Fibroblast of lung (primary cell): ENCODE results near the gene APC2. TPM values are rescaled to one million over a fixed set of nuclear protein-coding genes. Genes with fewer than 3 reads are reported as not detected.

Experiments used
- DNase-seq, 2 donors: peaks; one replicate each; pipeline versions ENCODE4 v3.0.0 to v3.0.0-alpha.2; 2010; ENCODE audit warnings: low read depth in 2 of 2
- H2AFZ ChIP-seq: 2 replicates; pipeline ENCODE4 v1.5.1; 2012; ENCODE audit warnings: low read length, control low read depth, inconsistent platforms
- H3K27ac ChIP-seq: 2 replicates; pipeline ENCODE4 v1.5.1; 2011; ENCODE audit warnings: low read length, control low read depth; ENCODE audit not compliant: insufficient read depth
- H3K27me3 ChIP-seq: 2 replicates; pipeline ENCODE4 v1.5.1; 2011; ENCODE audit warnings: mild to moderate bottlenecking, low read length; ENCODE audit not compliant: control insufficient read depth, insufficient read depth
- H3K36me3 ChIP-seq: 2 replicates; pipeline ENCODE4 v1.5.1; 2011; ENCODE audit warnings: low read length; ENCODE audit not compliant: control insufficient read depth, insufficient read depth
- H3K4me1 ChIP-seq: 2 replicates; pipeline ENCODE4 v1.5.1; 2011; ENCODE audit warnings: low read length; ENCODE audit not compliant: control insufficient read depth, insufficient read depth; ENCODE audit errors: extremely low read depth
- H3K4me2 ChIP-seq: 2 replicates; pipeline ENCODE4 v1.5.1; 2011; ENCODE audit warnings: low read length, control low read depth; ENCODE audit not compliant: insufficient read depth; ENCODE audit errors: extremely low read depth
- H3K4me3 ChIP-seq, 4 experiments: fragments of 200-600 bp in 1 of 4; sonication (generic) in 1 of 4; replicated peaks in 1 of 4; 2 replicates each; pipeline ENCODE4 v1.5.1; 2011 to 2016; ENCODE audit warnings: low read length in 4 of 4, low read depth in 3 of 4, mild to moderate bottlenecking in 3 of 4, control low read depth in 2 of 4, inconsistent platforms in 1 of 4, mixed read lengths in 1 of 4; ENCODE audit not compliant: insufficient read depth in 1 of 4; ENCODE audit errors: control extremely low read depth in 1 of 4
- H3K79me2 ChIP-seq: 2 replicates; pipeline ENCODE4 v1.5.1; 2012; ENCODE audit warnings: mild to moderate bottlenecking, low read length, inconsistent platforms; ENCODE audit not compliant: control insufficient read depth, insufficient read depth
- H3K9ac ChIP-seq: 2 replicates; pipeline ENCODE4 v1.5.1; 2011; ENCODE audit warnings: mild to moderate bottlenecking, low read length, control low read depth; ENCODE audit not compliant: insufficient read depth
- H3K9me3 ChIP-seq: 2 replicates; pipeline ENCODE4 v1.5.1; 2012; ENCODE audit warnings: low read depth, low read length; ENCODE audit not compliant: control insufficient read depth, insufficient read depth
- H4K20me1 ChIP-seq: 2 replicates; pipeline ENCODE4 v1.5.1; 2011; ENCODE audit warnings: low read length; ENCODE audit not compliant: control insufficient read depth, insufficient read depth; ENCODE audit errors: extremely low read depth
- EZH2 ChIP-seq: IDR thresholded peaks from 2 replicates; pipeline ENCODE4 v1.5.1; 2012; ENCODE audit warnings: low read length, control low read depth, mild to moderate bottlenecking; ENCODE audit errors: missing control alignments
- polyA plus RNA-seq, 2 donors: library from polyadenylated mRNA; depleted of rRNA in 1 of 2; stranded (reverse) in 1 of 2; unstranded in 1 of 2; fragments of >200 nt; gene quantifications; 2 replicates each; pipeline ENCODE4 v1.2.1, GENCODE V29; 2011 to 2012; ENCODE audit warnings: missing spikeins in 1 of 2
- total RNA-seq: library from RNA; depleted of rRNA; stranded (reverse); fragments of >200 nt; gene quantifications from 2 replicates; pipeline ENCODE4 v1.2.1, GENCODE V29; 2014
- TF ChIP-seq, protein P1 (sequence below), 2 donors: IDR thresholded peaks in 1 of 2; conservative IDR thresholded peaks in 1 of 2; 1 replicate in 1 of 2; 2 replicates in 1 of 2; pipeline ENCODE4 v1.5.1; 2011 to 2012; ENCODE audit warnings: low read length in 2 of 2, control low read depth in 1 of 2, inconsistent platforms in 1 of 2, low read depth in 1 of 2, mild to moderate bottlenecking in 1 of 2

APC2 gene
- total and polyA plus RNA-seq, 2 donors (not counting 1 experiment from before 2014, with no cell fraction given) = 0.01 to 0.50 TPM

DNA sequence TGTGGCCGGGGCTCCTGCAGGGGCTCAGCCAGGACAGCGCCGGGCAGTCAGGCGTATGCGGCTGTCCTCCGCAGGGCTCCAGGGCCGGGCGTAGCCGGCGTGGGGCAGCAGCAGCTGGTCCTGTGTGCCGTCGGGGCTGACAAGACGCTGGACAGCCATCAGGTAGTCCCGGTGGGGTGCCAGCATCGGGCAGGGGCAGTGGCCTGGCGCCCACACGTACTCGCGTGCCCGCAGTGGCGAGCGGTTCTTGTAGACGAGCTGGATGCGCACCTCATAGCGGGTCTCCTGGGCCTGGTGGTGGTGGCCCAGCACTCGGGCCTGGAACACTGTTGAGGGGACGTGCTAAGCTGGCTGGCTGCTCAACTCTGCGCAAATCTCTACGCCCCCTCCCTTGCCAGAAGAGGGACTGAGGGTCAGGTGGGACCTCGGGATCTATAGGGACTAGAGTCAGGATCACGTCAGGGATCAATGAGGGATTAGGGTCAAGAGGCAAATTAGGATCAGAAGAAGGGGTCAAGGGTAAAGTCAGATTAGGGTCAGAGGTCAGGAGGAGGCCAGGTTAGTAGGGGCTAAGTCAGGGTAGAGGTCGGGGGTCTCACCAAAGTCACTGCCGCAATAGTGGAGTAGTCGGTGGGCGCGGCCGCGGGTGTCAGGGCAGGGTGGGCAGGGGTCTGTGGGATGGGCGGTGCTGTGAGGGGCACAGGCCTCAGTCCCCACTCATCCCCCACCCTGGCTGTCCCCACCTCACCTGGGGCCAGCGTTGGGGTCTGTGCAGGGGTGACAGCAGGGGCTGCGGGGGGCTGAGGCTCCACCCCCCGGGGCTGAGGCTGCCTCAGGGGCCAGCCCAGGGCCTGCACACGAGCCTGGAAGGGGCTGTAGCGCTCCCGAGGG, 56.3 kb downstream of the APC2 start:
- Histone ChIP-seq H3K27me3 (peaks cover 9% of the 10 kb centered on the region), H3K9ac (no peak overlapping the region), H3K4me2 (no peak overlapping the region), H3K36me3 (no peaks in the 10 kb centered on the region), H3K4me1 (peaks cover 2% of the 10 kb centered on the region), H3K4me3 (no peak overlapping the region), H3K79me2 (no peaks in the 10 kb centered on the region), H2AFZ (no peak overlapping the region), H4K20me1 (no peaks in the 10 kb centered on the region), H3K27ac (no peak overlapping the region), H3K9me3 (no peaks in the 10 kb centered on the region)
- TF ChIP-seq, protein P1, sequence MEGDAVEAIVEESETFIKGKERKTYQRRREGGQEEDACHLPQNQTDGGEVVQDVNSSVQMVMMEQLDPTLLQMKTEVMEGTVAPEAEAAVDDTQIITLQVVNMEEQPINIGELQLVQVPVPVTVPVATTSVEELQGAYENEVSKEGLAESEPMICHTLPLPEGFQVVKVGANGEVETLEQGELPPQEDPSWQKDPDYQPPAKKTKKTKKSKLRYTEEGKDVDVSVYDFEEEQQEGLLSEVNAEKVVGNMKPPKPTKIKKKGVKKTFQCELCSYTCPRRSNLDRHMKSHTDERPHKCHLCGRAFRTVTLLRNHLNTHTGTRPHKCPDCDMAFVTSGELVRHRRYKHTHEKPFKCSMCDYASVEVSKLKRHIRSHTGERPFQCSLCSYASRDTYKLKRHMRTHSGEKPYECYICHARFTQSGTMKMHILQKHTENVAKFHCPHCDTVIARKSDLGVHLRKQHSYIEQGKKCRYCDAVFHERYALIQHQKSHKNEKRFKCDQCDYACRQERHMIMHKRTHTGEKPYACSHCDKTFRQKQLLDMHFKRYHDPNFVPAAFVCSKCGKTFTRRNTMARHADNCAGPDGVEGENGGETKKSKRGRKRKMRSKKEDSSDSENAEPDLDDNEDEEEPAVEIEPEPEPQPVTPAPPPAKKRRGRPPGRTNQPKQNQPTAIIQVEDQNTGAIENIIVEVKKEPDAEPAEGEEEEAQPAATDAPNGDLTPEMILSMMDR (conservative IDR thresholded peaks at IDR 0.05 in 1 of 2, IDR thresholded peaks at IDR 0.05 in 1 of 2; ENCODE audit: low read depth in 1 of 2, low read length in 2 of 2) = no peak
- no peak for TF ChIP-seq EZH2
- DNase-seq = no peak

DNA sequence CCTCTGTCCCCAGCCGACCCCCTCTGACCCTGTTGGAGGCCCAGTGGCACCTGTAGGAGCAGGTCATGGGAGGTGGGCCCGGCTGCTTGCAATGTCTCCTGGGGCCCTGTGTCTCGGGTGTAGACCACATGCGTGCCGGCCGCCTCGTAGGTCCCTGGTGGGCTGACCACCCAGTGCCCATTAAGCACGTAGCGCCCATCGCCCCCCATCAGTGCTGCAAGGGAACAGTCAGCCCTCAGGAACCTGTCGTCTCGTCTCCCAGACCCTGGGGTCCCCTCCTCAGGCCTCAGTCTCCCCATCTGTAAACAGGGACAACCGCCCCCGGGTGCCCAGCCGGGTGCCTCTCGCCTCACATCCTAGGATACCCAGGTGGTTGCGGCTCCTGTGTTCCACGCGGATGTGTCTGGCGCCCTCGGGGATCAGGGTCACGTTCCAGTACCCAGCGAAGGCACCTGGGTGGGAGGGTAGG, 57.3 kb downstream of the APC2 start:
- Histone ChIP-seq H2AFZ (no peak overlapping the region), H3K4me1 (peaks cover 2% of the 10 kb centered on the region), H3K79me2 (no peaks in the 10 kb centered on the region), H3K27ac (peak overlapping the region; percentile 82), H3K27me3 (peaks cover 9% of the 10 kb centered on the region), H3K9me3 (no peaks in the 10 kb centered on the region), H4K20me1 (no peaks in the 10 kb centered on the region), H3K9ac (no peak overlapping the region), H3K36me3 (no peaks in the 10 kb centered on the region), H3K4me3 (peak overlapping the region in 2 of 4 experiments; percentile 15 to 30), H3K4me2 (no peak overlapping the region)
- no peak for DNase-seq
- TF ChIP-seq, protein P1 (conservative IDR thresholded peaks at IDR 0.05 in 1 of 2, IDR thresholded peaks at IDR 0.05 in 1 of 2; ENCODE audit: low read depth in 1 of 2, low read length in 2 of 2) = no peak
- no peak for TF ChIP-seq EZH2

DNA sequence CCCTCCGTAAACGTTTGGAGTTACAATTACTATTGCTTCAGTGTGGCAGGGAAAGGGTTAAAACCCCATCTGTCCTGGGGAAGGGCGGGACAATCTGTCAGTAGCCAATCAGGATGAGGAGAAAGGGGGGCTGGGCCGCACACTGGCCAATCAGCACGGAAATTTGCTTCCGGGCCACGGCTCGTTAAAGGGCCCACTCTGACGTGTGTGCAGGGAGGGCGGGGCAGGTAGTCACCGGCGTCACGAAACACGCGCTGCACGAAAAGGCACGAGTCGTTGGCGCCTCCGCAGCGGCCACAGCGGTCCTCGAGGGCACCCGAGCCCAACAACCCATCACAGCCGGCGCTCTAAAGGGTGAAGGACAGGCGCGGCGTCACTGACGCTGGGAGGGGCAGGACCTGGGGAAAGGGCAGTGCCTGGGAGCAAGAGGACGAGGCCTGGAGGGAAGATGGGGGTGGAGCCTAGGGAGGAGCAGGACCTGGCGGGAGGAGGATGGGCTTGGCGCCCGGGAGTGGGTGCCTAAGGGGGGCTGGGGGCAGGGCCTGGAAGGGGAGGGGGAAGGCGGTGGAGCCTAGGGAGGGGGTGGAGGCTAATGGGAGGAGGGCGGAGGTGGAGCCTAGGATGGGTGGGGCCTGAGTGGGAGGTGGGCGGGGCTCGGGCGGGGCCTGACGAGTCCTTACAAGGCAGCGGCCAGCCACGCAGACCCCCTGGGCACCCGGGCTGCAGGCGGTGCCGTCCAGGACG, 58.0 kb downstream of the APC2 start:
- Histone ChIP-seq H3K27ac (peak overlapping the region; percentile 82), H3K4me2 (peak overlapping the region; percentile 68), H3K36me3 (no peaks in the 10 kb centered on the region), H3K4me1 (peaks cover 2% of the 10 kb centered on the region), H3K27me3 (peaks cover 7% of the 10 kb centered on the region), H3K4me3 (peak overlapping the region in 3 of 4 experiments; percentile 34 to 57 (median 47)), H3K9me3 (no peaks in the 10 kb centered on the region), H3K79me2 (no peaks in the 10 kb centered on the region), H4K20me1 (no peaks in the 10 kb centered on the region), H2AFZ (peak overlapping the region; percentile 87), H3K9ac (peak overlapping the region; percentile 55)
- TF ChIP-seq EZH2 = no peak
- TF ChIP-seq, protein P1 (conservative IDR thresholded peaks at IDR 0.05 in 1 of 2, IDR thresholded peaks at IDR 0.05 in 1 of 2; ENCODE audit: low read depth in 1 of 2, low read length in 2 of 2) = no peak
- DNase-seq = peak; percentile 93 to 97
